Gastrocnemius medialis (tissue), 4 donors: Measurements from ENCODE around the gene SMAD9.

Source experiments
- POLR2A ChIP-seq, 2 donors: fragments of 450-650 bp; IDR thresholded peaks; one replicate each; pipeline ENCODE4 v1.6.1; 2017; ENCODE audit warnings: antibody characterized with exemption in 2 of 2, mild to moderate bottlenecking in 2 of 2, moderate library complexity in 2 of 2
- TF ChIP-seq, protein P1 (sequence below), 5 experiments: fragments of 450-650 bp in 3 of 5; fragments of 200-600 bp in 2 of 5; sonication (generic) in 2 of 5; IDR thresholded peaks in 4 of 5; conservative IDR thresholded peaks in 1 of 5; 1 replicate in 4 of 5; 2 replicates in 1 of 5; pipeline ENCODE4 v1.5.1; 2016 to 2019; ENCODE audit warnings: antibody characterized with exemption in 5 of 5, mild to moderate bottlenecking in 3 of 5, moderate library complexity in 3 of 5

DNA sequence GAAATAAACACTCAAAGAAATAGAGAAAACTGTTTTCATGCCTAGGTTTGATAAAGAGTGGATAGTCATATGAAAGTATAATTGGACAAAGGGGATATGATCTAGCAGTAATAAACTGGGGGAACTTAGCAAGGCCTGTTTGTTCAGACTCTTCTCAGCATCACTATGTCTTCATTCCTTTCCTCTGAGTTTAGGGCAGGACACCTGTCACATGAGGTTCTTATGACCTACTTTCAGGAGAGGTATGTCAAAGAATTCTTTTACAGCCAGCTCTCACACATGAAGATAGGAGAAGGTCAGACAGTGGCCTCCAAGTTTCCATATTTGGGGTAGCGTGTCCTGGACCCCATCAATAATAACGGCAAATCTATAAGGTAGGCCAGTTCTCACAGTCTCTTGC, 112.4 kb downstream of the SMAD9 start:
- TF ChIP-seq, protein P1, sequence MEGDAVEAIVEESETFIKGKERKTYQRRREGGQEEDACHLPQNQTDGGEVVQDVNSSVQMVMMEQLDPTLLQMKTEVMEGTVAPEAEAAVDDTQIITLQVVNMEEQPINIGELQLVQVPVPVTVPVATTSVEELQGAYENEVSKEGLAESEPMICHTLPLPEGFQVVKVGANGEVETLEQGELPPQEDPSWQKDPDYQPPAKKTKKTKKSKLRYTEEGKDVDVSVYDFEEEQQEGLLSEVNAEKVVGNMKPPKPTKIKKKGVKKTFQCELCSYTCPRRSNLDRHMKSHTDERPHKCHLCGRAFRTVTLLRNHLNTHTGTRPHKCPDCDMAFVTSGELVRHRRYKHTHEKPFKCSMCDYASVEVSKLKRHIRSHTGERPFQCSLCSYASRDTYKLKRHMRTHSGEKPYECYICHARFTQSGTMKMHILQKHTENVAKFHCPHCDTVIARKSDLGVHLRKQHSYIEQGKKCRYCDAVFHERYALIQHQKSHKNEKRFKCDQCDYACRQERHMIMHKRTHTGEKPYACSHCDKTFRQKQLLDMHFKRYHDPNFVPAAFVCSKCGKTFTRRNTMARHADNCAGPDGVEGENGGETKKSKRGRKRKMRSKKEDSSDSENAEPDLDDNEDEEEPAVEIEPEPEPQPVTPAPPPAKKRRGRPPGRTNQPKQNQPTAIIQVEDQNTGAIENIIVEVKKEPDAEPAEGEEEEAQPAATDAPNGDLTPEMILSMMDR (IDR thresholded peaks at IDR 0.05 in 4 of 5, conservative IDR thresholded peaks at IDR 0.05 in 1 of 5) = no peak
- TF ChIP-seq POLR2A (IDR thresholded peaks at IDR 0.05) = no peak
